Activated T-cell treated with anti-CD3 and anti-CD28 coated beads, Interleukin-2, amount 50 U/mL, for 72 hours (primary cell): ENCODE results near the gene COG2. TPM values are rescaled to one million over a fixed set of nuclear protein-coding genes. Genes with fewer than 3 reads are reported as not detected.
"Not testable (repeated sequence)": the region's sequence is repeated elsewhere in the genome, so short reads cannot be mapped to it uniquely, and the experiment has no call there.

Experiments
- ATAC-seq, 2 donors: fragments of 150-1000 bp; cut with Tn5 transposase; replicated peaks in 1 of 2; 2 replicates each; pipeline ENCODE4 v1.10.0; 2021; ENCODE audit warnings: moderate library complexity in 2 of 2, mild to moderate bottlenecking in 1 of 2
- DNase-seq, 2 donors: peaks; one replicate each; pipeline ENCODE4 v3.0.0; 2021 to 2022; ENCODE audit warnings: mixed read lengths in 1 of 2
- H3K27ac Mint-ChIP-seq: one replicate; pipeline ENCODE4 v1.8.0; 2022; ENCODE audit warnings: mild to moderate bottlenecking, moderate library complexity, mixed read lengths
- H3K27me3 Mint-ChIP-seq: one replicate; pipeline ENCODE4 v1.8.0; 2022; ENCODE audit warnings: low read depth, mixed read lengths
- H3K36me3 Mint-ChIP-seq, 2 donors: one replicate each; pipeline ENCODE4 v1.8.0; 2022; ENCODE audit warnings: mixed read lengths in 2 of 2, mild to moderate bottlenecking in 1 of 2; ENCODE audit not compliant: insufficient read depth in 2 of 2
- H3K4me1 Mint-ChIP-seq: one replicate; pipeline ENCODE4 v1.8.0; 2022; ENCODE audit warnings: low read depth, mixed read lengths
- H3K4me3 Mint-ChIP-seq, 2 donors: one replicate each; pipeline ENCODE4 v1.8.0; 2022; ENCODE audit warnings: mild to moderate bottlenecking in 2 of 2, mixed read lengths in 2 of 2, moderate library complexity in 2 of 2
- H3K9me3 Mint-ChIP-seq, 2 donors: one replicate each; pipeline ENCODE4 v1.8.0; 2022; ENCODE audit warnings: mixed read lengths in 2 of 2
- total RNA-seq, 2 donors: library from RNA; stranded (reverse); gene quantifications; one replicate each; pipeline ENCODE4 v1.2.3, GENCODE V29; 2022

The COG2 gene
- total RNA-seq, 2 donors from 2014 or later, result 32.6 to 34.0 TPM

- ATAC-seq, result no peak
- Mint-ChIP-seq H3K36me3 (no peaks in the 10 kb centered on the region), H3K4me1 (no peaks in the 10 kb centered on the region), H3K9me3 (no peaks in the 10 kb centered on the region), H3K27me3 (peaks cover 18% of the 10 kb centered on the region), H3K4me3 (no peak overlapping the region), H3K27ac (no peak overlapping the region)
- DNase-seq, result no peak
Measured at GRCh38 chr1:230709619-230710542, 67.6 kb downstream of the COG2 start.

GRCh38 chr1:230710543-230710904 lies 68.2 kb downstream of the COG2 start:
- peaks cover 18% of the 10 kb centered on the region for H3K27me3 Mint-ChIP-seq

GRCh38 chr1:230711245-230711644 lies 69.0 kb downstream of the COG2 start:
- peaks cover 0 to 2% of the 10 kb centered on the region in 2 donors for H3K9me3 Mint-ChIP-seq
- peaks cover 22% of the 10 kb centered on the region for H3K27me3 Mint-ChIP-seq
- no peaks in the 10 kb centered on the region for H3K4me1 Mint-ChIP-seq
- DNase-seq (no peak), ATAC-seq (no peak)
- no peak overlapping the region for H3K27ac Mint-ChIP-seq
- H3K4me3 Mint-ChIP-seq, result no peak overlapping the region
- peaks cover 0 to 2% of the 10 kb centered on the region in 2 donors for H3K36me3 Mint-ChIP-seq

More at GRCh38 chr1:230710543-230710904, 68.2 kb downstream of the COG2 start:
- no peak for DNase-seq
- H3K4me3 Mint-ChIP-seq, result no peak overlapping the region
- H3K27ac Mint-ChIP-seq, result no peak overlapping the region
- H3K36me3 Mint-ChIP-seq, result no peaks in the 10 kb centered on the region
- no peak for ATAC-seq
- H3K9me3 Mint-ChIP-seq, result peaks cover 0 to under 1% of the 10 kb centered on the region in 2 donors
- H3K4me1 Mint-ChIP-seq, result no peaks in the 10 kb centered on the region

GRCh38 chr1:230712470-230712942 lies 70.2 kb downstream of the COG2 start:
- H3K4me3 Mint-ChIP-seq, result no peak overlapping the region

GRCh38 chr1:230713138-230713537 lies 70.9 kb downstream of the COG2 start:
- ATAC-seq, result no peak
- Mint-ChIP-seq H3K4me3 (no peak overlapping the region), H3K27me3 (peaks cover 11% of the 10 kb centered on the region), H3K27ac (no peak overlapping the region), H3K9me3 (peaks cover 4 to 5% of the 10 kb centered on the region in 2 donors), H3K4me1 (no peaks in the 10 kb centered on the region), H3K36me3 (peaks cover 0 to 2% of the 10 kb centered on the region in 2 donors)
- no peak for DNase-seq

More at GRCh38 chr1:230712470-230712942, 70.2 kb downstream of the COG2 start:
- peaks cover 16% of the 10 kb centered on the region for H3K27me3 Mint-ChIP-seq
- H3K27ac Mint-ChIP-seq, result no peak overlapping the region
- ATAC-seq, result no peak
- DNase-seq, result no peak
- peaks cover 0 to 2% of the 10 kb centered on the region in 2 donors for H3K36me3 Mint-ChIP-seq
- no peaks in the 10 kb centered on the region for H3K4me1 Mint-ChIP-seq
- H3K9me3 Mint-ChIP-seq, result peaks cover 4 to 5% of the 10 kb centered on the region in 2 donors

- peaks cover 11% of the 10 kb centered on the region for H3K27me3 Mint-ChIP-seq
- no peaks in the 10 kb centered on the region for H3K4me1 Mint-ChIP-seq
- no peak for DNase-seq
- H3K4me3 Mint-ChIP-seq, result no peak overlapping the region
- H3K9me3 Mint-ChIP-seq, result peaks cover 4 to 5% of the 10 kb centered on the region in 2 donors
- H3K36me3 Mint-ChIP-seq, result peaks cover 0 to 2% of the 10 kb centered on the region in 2 donors
- no peak for ATAC-seq
- no peak overlapping the region for H3K27ac Mint-ChIP-seq
Measured at GRCh38 chr1:230713547-230713914, 71.2 kb downstream of the COG2 start.

- DNase-seq, result no peak
Measured at GRCh38 chr1:230713915-230714764, 71.9 kb downstream of the COG2 start, which contains the start of gene AGT. TSS of gene AGT (minus strand) at chr1:230714122. CDS start at chr1:230710823, 3,299 bp downstream.

GRCh38 chr1:230715510-230715909 lies 73.2 kb downstream of the COG2 start:
- peaks cover 0 to 2% of the 10 kb centered on the region in 2 donors for H3K36me3 Mint-ChIP-seq
- peaks cover 11% of the 10 kb centered on the region for H3K27me3 Mint-ChIP-seq
- H3K4me3 Mint-ChIP-seq, result no peak overlapping the region
- ATAC-seq, result no peak
- H3K4me1 Mint-ChIP-seq, result no peaks in the 10 kb centered on the region
- peaks cover 4 to 5% of the 10 kb centered on the region in 2 donors for H3K9me3 Mint-ChIP-seq
- DNase-seq, result no peak
- H3K27ac Mint-ChIP-seq, result no peak overlapping the region

More at GRCh38 chr1:230713915-230714764, 71.9 kb downstream of the COG2 start, which contains the start of gene AGT:
- no peaks in the 10 kb centered on the region for H3K4me1 Mint-ChIP-seq
- H3K4me3 Mint-ChIP-seq, result no peak within 1 kb of the TSS
- H3K27ac Mint-ChIP-seq, result no peak within 1 kb of the TSS
- peaks cover 0 to 2% of the 10 kb centered on the region in 2 donors for H3K36me3 Mint-ChIP-seq
- peaks cover 11% of the 10 kb centered on the region for H3K27me3 Mint-ChIP-seq
- ATAC-seq, result no peak
- peaks cover 4 to 5% of the 10 kb centered on the region in 2 donors for H3K9me3 Mint-ChIP-seq

- H3K36me3 Mint-ChIP-seq, DNase-seq, H3K4me3 Mint-ChIP-seq, ATAC-seq, H3K27ac Mint-ChIP-seq, H3K4me1 Mint-ChIP-seq, H3K9me3 Mint-ChIP-seq: not testable (repeated sequence)
- peaks cover 11% of the 10 kb centered on the region for H3K27me3 Mint-ChIP-seq
Measured at GRCh38 chr1:230716453-230716852, 74.2 kb downstream of the COG2 start.

GRCh38 chr1:230717251-230717650 lies 75.0 kb downstream of the COG2 start:
- H3K4me3 Mint-ChIP-seq, result no peak overlapping the region
- H3K27me3 Mint-ChIP-seq, result peaks cover 11% of the 10 kb centered on the region
- H3K36me3 Mint-ChIP-seq, result peaks cover 0 to 6% of the 10 kb centered on the region in 2 donors
- ATAC-seq (no peak), DNase-seq (no peak)
- no peak overlapping the region for H3K27ac Mint-ChIP-seq
- peaks cover 4 to 10% of the 10 kb centered on the region in 2 donors for H3K9me3 Mint-ChIP-seq
- no peaks in the 10 kb centered on the region for H3K4me1 Mint-ChIP-seq

GRCh38 chr1:230721849-230722522 lies 79.7 kb downstream of the COG2 start:
- ATAC-seq, H3K4me3 Mint-ChIP-seq, H3K27ac Mint-ChIP-seq, H3K36me3 Mint-ChIP-seq, H3K27me3 Mint-ChIP-seq, H3K9me3 Mint-ChIP-seq, H3K4me1 Mint-ChIP-seq, DNase-seq: not testable (repeated sequence)

GRCh38 chr1:230725256-230726012 lies 83.2 kb downstream of the COG2 start:
- peaks cover 0 to 4% of the 10 kb centered on the region in 2 donors for H3K36me3 Mint-ChIP-seq
- no peak overlapping the region for H3K4me3 Mint-ChIP-seq
- no peaks in the 10 kb centered on the region for H3K4me1 Mint-ChIP-seq
- ATAC-seq (no peak), DNase-seq (no peak)
- H3K9me3 Mint-ChIP-seq, result peaks cover 0 to 6% of the 10 kb centered on the region in 2 donors
- peaks cover 12% of the 10 kb centered on the region for H3K27me3 Mint-ChIP-seq
- H3K27ac Mint-ChIP-seq, result no peak overlapping the region
